Heart right ventricle (tissue), 16 donors: ENCODE data around the gene FMO4. TPM values are rescaled to one million over a fixed set of nuclear protein-coding genes. Genes with fewer than 3 reads are reported as not detected.
"Not testable (repeated sequence)": the region's sequence is repeated elsewhere in the genome, so short reads cannot be mapped to it uniquely, and the experiment has no call there.

Experiments
- ATAC-seq, 8 donors: fragments of 200-7000 bp; cut with Tn5 transposase; one replicate each; pipeline ENCODE4 v1.9.1; 2020; ENCODE audit warnings: mild to moderate bottlenecking in 8 of 8, moderate library complexity in 8 of 8, moderate number of reproducible peaks in 1 of 8
- DNase-seq, 2 donors: peaks; one replicate each; pipeline ENCODE4 v3.0.0-alpha.2; 2020
- H3K27ac ChIP-seq, 10 donors: fragments of 200-600 bp; sonication (generic) in 2 of 10; one replicate each; pipeline versions ENCODE4 v1.5.0 to v1.8.0; 2020 to 2022; ENCODE audit warnings: mild to moderate bottlenecking in 3 of 10
- H3K27me3 ChIP-seq, 7 donors: fragments of 200-600 bp; one replicate each; pipeline ENCODE4 v1.8.0; 2021 to 2022; ENCODE audit warnings: mild to moderate bottlenecking in 2 of 7
- H3K36me3 ChIP-seq, 9 donors: fragments of 200-600 bp; sonication (generic) in 1 of 9; one replicate each; pipeline versions ENCODE4 v1.5.0 to v1.8.0; 2020 to 2022; ENCODE audit warnings: mild to moderate bottlenecking in 2 of 9
- H3K4me1 ChIP-seq, 9 donors: fragments of 200-600 bp; sonication (generic) in 1 of 9; one replicate each; pipeline versions ENCODE4 v1.5.0 to v1.8.0; 2020 to 2022; ENCODE audit warnings: mild to moderate bottlenecking in 4 of 9
- H3K4me3 ChIP-seq, 10 donors: fragments of 200-600 bp; sonication (generic) in 2 of 10; one replicate each; pipeline versions ENCODE4 v1.5.0 to v1.8.0; 2020 to 2022; ENCODE audit warnings: mild to moderate bottlenecking in 7 of 10, moderate library complexity in 2 of 10
- H3K9me3 ChIP-seq, 11 donors: fragments of 200-600 bp in 10 of 11; sonication (generic) in 2 of 11; one replicate each; pipeline versions ENCODE4 v1.5.0 to v1.8.0; 2013 to 2022; ENCODE audit warnings: mild to moderate bottlenecking in 2 of 11, control low read depth in 1 of 11, moderate library complexity in 1 of 11
- CTCF ChIP-seq, 9 donors: fragments of 200-600 bp; sonication (generic) in 2 of 9; IDR thresholded peaks; one replicate each; pipeline versions ENCODE4 v1.5.0 to v1.8.0; 2021 to 2022; ENCODE audit warnings: antibody characterized with exemption in 9 of 9, mild to moderate bottlenecking in 5 of 9, moderate library complexity in 1 of 9
- WGBS, 2 donors: extraction: QIAGEN DNeasy Blood & Tissue Kit; methylation state at CpG; one replicate each; pipeline ENCODE4 v1.1.7; 2013; ENCODE audit warnings: inconsistent platforms in 1 of 2; 5-methylcytosine and 5-hydroxymethylcytosine counted together
- intact Hi-C, 10 donors: fragments of 100-400 bp; cut with DNase I; formaldehyde crosslinking; loops; one replicate each; pipeline versions ENCODE4 v1.11.1 to v1.14.2; 2022
- polyA plus RNA-seq, 2 donors: library from polyadenylated mRNA; stranded (reverse); fragments of 200-250 nt; gene quantifications; one replicate each; pipeline ENCODE4 v1.2.3, GENCODE V29; 2013
- total RNA-seq, 10 donors: library from RNA; stranded (reverse); fragmentation: NEBNext Ultra II Directional in 3 of 10; extraction: Animal tissue kit (Norgen Biotek cat#: 25700) in 3 of 10; gene quantifications; one replicate each; pipeline versions ENCODE4 v1.2.1 to v1.2.4, GENCODE V29; 2021 to 2023
- donor health status: Arrhythmogenic right ventricular cardiomyopathy.
- donor health status: ischemic (EF 13 %, LVEDD 7.1; RV severe dilation, severe dysfunction).
- donor health status: healthy with polysubstance abuse.
- donor health status: DM: no; HTN: yes; CAD: no.
- donor health status: DM: no; HTN: no; CAD: no.
- donor health status: ischemic (EF 25% LVEDD 6.9; RV normal size, moderate dysfunction).
- donor health status: ischemic (EF 25% LVEDD 5.7; RV mildly dilated, moderate dysfunction).
- donor health status: healthy.
- donor health status: DM: yes; HTN: yes; CAD: no.
- donor health status: Ischemic cardiomyopathy.
- donor health status: ischemic (EF 35%, LVEDD 5.7; RV mildly dilated, moderate dysfunction).
- donor health status: nonischemic (EF 11% LVEDD 7.7; RV severe dilation, severe dysfunction).
- donor health status: DM: yes; HTN: yes; CAD: no.
- donor health status: PGD.
- donor health status: ischemic (EF 29% LVEDD 5.4; RV normal size, mild dysfunction).
- donor health status: nonischemic (EF 23%, LVEDD 6.1; RV moderate dilation, normal function).

Gene FMO4
- total and polyA plus RNA-seq, 12 donors, result 1.7 to 8.7 (median 5.3) TPM

GRCh38 chr1:171379846-171380245 lies 65.9 kb downstream of the FMO4 start:
- Histone ChIP-seq H3K27ac (no peak overlapping the region), H3K4me1 (no peaks in the 10 kb centered on the region), H3K36me3 (no peaks in the 10 kb centered on the region), H3K27me3 (no peaks in the 10 kb centered on the region), H3K9me3 (peaks cover 0 to 11% (median 0%) of the 10 kb centered on the region in 11 donors), H3K4me3 (no peak overlapping the region)
- TF ChIP-seq CTCF (IDR thresholded peaks at IDR 0.05), result no peak
- ATAC-seq, result no peak
- WGBS, 2 donors, result 76 to 81% methylated on average over 1 of the region's 1 CpG
- DNase-seq, result no peak
- intact Hi-C loops, result no loop called here

- WGBS, 2 donors, result 94% methylated on average over 11 of the region's 11 CpGs
- H3K4me3 ChIP-seq, result no peak overlapping the region
- DNase-seq, result no peak
Measured at GRCh38 chr1:171381866-171382210, 67.9 kb downstream of the FMO4 start.

DNA sequence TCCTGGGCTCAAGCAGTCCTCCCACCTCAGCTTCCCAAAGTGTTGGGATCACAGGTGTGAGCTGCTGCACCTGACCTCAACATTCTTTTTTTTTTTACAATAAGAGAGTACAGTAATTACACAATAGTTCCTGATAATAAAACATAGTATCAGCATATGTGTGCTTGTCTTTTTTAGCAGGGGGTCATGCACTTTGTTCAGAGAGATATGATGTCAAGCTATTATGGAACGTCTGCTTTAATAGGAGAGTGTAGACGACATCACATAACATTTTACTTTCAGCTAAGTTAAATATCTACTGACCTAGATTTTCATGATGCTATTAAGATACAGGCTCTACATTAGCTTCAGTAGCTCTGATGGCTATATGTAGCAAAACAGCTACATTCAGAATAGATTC lies 70.5 kb downstream of the FMO4 start:
- no peaks in the 10 kb centered on the region for H3K36me3 ChIP-seq
- intact Hi-C loops, result no loop called here
- peaks cover 0 to 11% (median 0%) of the 10 kb centered on the region in 11 donors for H3K9me3 ChIP-seq
- H3K27me3 ChIP-seq, result no peaks in the 10 kb centered on the region
- no peak overlapping the region for H3K4me3 ChIP-seq
- 44 to 59% methylated on average over 2 of the region's 2 CpGs for WGBS, 2 donors
- H3K27ac ChIP-seq, result no peak overlapping the region
- TF ChIP-seq CTCF (IDR thresholded peaks at IDR 0.05), result no peak
- no peaks in the 10 kb centered on the region for H3K4me1 ChIP-seq
- DNase-seq, result no peak
- no peak for ATAC-seq

More at GRCh38 chr1:171381866-171382210, 67.9 kb downstream of the FMO4 start:
- Histone ChIP-seq H3K27ac (no peak overlapping the region), H3K36me3 (no peaks in the 10 kb centered on the region), H3K4me1 (no peaks in the 10 kb centered on the region), H3K27me3 (no peaks in the 10 kb centered on the region), H3K9me3 (peaks cover 0 to 11% (median 0%) of the 10 kb centered on the region in 11 donors)
- intact Hi-C loops, result no loop called here
- ATAC-seq, result no peak
- TF ChIP-seq CTCF (IDR thresholded peaks at IDR 0.05), result no peak

- no peak for TF ChIP-seq CTCF (IDR thresholded peaks at IDR 0.05)
- Histone ChIP-seq H3K27ac (no peak overlapping the region), H3K4me3 (no peak overlapping the region), H3K4me1 (no peaks in the 10 kb centered on the region), H3K27me3 (no peaks in the 10 kb centered on the region), H3K36me3 (no peaks in the 10 kb centered on the region), H3K9me3 (no peaks in the 10 kb centered on the region)
- intact Hi-C loops, result no loop called here
- ATAC-seq (no peak), DNase-seq (no peak)
- WGBS, 2 donors, result 81 to 84% methylated on average over 3 of the region's 3 CpGs
Measured at GRCh38 chr1:171389171-171389570, 75.2 kb downstream of the FMO4 start.

GRCh38 chr1:171390740-171391139 lies 76.8 kb downstream of the FMO4 start:
- H3K27me3 ChIP-seq, H3K36me3 ChIP-seq, H3K27ac ChIP-seq, DNase-seq, H3K4me3 ChIP-seq, ATAC-seq, intact Hi-C loops, H3K9me3 ChIP-seq, H3K4me1 ChIP-seq: not testable (repeated sequence)
- 98 to 100% methylated on average over 1 of the region's 1 CpG for WGBS, 2 donors

Other genes starting within 250 kb of the FMO4 start
- 1 to 10 TPM in 5 of 10 donors, under 1 TPM in 5; 0.51 to 2.1 (median 1.1) TPM for gene FMO3, start 223.3 kb upstream of the FMO4 start, total RNA-seq
- 1 to 10 TPM in 1 of 2 donors, under 1 TPM in 1; 0.83 to 1.4 TPM for gene FMO3, start 223.3 kb upstream of the FMO4 start, polyA plus RNA-seq
- gene FMO2, start 128.9 kb upstream of the FMO4 start, total RNA-seq, result 10 to 100 TPM; 23.7 to 78.5 (median 28.7) TPM
- gene FMO2, start 128.9 kb upstream of the FMO4 start, polyA plus RNA-seq, result 10 to 100 TPM in 1 of 2 donors, 1 to 10 TPM in 1; 7.6 to 48.9 TPM
- 1 to 10 TPM in 4 of 10 donors, under 1 TPM in 4, not detected in 2; 0.15 to 7.8 (median 0.92) TPM for gene FMO1, start 65.7 kb upstream of the FMO4 start, total RNA-seq
- under 1 TPM in 1 of 2 donors, not detected in 1; 0.16 TPM for gene FMO1, start 65.7 kb upstream of the FMO4 start, polyA plus RNA-seq
- 10 to 100 TPM; 47.6 to 77.2 (median 60.0) TPM for gene PRRC2C, start 171.3 kb downstream of the FMO4 start, total RNA-seq
- gene PRRC2C, start 171.3 kb downstream of the FMO4 start, polyA plus RNA-seq, result 10 to 100 TPM; 15.1 to 46.8 TPM